GM21381 (cell line): ENCODE measurements around the gene NABP1.
"Not testable (repeated sequence)": the region's sequence is repeated elsewhere in the genome, so short reads cannot be mapped to it uniquely, and the experiment has no call there.

Experiments used
- ATAC-seq: cut with Tn5 transposase; IDR thresholded peaks from one replicate; pipeline ENCODE4 v1.9.1; 2021; ENCODE audit warnings: mild to moderate bottlenecking, moderate library complexity; ENCODE audit not compliant: unreplicated experiment

The NABP1 gene

GRCh38 chr2:191677646-191678436 is at the start of gene NABP1:
Gene NABP1 (plus strand): TSS chr2:191678136. CDS start chr2:191678615, 479 bp downstream.
- ATAC-seq: peak; percentile 68

- no peak for ATAC-seq
These were observed 48.9 kb upstream of the NABP1 start for GRCh38 chr2:191629001-191629453.

- ATAC-seq: no peak
These were observed 47.8 kb upstream of the NABP1 start for GRCh38 chr2:191629976-191630712.

DNA sequence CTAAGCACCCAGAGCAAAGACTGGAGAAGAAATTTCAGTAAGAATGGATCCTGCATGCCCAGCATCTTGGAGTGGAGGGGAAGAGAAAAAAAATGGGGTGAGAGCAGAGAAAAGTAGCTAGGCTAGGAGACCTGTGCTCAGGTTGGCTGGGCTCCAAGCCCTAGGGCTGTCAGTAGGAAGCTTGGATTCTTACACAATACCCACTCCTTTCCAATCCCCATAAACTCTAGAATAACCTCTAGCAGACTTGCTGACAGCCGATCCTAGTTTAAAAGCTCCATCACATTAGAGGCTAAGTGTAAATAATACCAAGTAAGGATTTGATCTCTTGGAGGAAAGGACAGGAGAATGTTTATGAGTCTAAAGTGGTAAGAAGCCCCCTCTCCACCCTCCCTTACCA is 46.2 kb upstream of the NABP1 start:
- no peak for ATAC-seq

DNA sequence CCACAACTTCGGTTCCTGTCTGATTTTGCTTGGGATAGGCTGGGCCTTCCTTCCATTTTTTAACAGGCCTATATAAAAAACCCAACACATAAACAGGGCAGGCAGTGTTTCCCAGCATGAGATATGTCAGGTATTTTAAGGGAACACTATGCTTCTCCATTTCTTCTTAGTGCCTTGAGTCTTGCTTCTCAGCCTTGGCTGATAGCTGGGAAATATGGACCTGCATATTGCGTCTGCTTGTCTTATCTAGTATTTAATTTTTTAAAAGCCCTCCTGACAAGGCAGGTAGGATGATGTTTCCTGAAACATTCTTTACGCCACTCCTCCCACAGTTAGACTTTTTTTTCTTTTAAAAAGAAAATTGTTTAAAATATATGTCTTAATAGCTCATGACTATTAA is 45.5 kb upstream of the NABP1 start:
- ATAC-seq: no peak

DNA sequence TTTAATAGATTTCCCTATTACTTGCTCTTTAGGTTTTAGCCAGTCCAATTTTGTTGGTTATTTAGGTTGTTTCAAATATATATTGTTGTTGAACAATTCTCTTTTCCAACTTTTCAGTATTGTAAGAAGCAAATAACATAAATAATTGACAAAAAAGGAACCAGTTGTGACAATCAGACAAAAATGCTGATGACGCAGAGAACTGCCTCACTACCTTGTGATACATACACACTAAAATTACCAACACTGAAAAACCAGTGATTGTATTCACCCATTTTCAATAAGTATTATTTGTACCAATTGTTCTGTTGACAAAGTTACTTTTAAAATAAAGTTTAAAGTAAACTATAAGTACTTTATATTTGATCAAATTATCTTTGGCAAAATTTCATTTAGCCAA is 43.1 kb upstream of the NABP1 start:
- ATAC-seq: no peak

DNA sequence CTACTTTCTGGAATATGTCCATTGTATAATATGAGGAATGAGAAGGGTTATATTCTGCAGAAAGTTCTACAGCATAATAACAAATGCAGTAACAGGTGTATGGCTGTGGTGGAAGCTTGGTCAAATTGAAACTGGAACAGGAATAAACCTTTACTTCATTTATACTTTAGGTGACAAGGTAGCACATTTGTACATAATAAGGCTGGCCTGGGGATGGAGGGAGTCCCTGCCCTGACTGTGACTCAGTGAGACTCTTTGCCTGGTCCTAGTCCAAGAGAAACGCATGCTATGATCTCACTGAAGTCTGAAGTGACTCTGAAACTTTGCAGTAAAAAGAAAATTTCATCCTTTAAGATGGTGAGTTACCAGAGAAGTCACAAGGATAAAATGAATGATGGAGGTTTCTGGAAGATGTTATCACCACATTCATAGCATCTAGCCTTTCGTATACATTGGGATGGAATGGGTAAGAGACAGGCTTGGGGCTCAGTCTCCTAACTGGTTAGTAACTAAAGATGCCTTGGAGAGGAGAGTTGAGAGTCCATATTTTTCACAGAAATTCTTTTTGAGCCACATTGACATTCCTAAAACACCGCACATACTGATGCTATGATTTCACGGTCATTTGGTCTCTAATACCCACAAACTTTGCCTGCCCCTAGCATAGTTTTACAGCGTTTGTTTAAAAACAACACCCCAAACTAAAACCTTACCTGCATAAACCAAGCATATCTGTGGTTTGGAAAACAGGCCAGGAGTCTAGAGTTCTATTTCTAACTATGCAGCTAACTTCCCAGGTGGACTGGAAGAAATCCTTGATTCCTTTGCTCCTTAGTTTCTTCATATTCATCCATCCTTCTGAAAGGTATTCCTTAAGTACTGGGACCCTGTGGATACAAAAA is 42.4 kb upstream of the NABP1 start:
- peak; percentile 83 for ATAC-seq

GRCh38 chr2:191636235-191636543 is 41.7 kb upstream of the NABP1 start:
- no peak for ATAC-seq

DNA sequence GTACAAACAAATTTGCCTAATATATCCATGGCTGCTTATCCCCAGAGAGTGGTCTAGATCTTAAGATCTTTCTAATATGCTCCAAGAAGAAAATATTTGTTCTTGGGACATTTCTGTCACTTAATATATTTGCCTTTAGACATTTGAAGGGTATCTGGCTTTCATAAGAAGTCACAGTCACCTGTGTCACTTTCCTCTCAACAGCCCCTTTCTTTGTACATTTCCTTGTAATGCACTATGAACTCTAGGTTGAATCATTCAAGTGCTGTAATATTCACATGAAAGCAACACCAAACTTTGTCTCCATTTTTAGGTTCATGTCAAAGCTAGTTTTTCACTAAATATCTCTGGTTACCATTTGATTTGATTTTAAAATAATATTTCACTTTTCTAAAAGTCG is 41.4 kb upstream of the NABP1 start:
- no peak for ATAC-seq

- peak; percentile 56 for ATAC-seq
These were observed 40.5 kb upstream of the NABP1 start for GRCh38 chr2:191637182-191638078.

DNA sequence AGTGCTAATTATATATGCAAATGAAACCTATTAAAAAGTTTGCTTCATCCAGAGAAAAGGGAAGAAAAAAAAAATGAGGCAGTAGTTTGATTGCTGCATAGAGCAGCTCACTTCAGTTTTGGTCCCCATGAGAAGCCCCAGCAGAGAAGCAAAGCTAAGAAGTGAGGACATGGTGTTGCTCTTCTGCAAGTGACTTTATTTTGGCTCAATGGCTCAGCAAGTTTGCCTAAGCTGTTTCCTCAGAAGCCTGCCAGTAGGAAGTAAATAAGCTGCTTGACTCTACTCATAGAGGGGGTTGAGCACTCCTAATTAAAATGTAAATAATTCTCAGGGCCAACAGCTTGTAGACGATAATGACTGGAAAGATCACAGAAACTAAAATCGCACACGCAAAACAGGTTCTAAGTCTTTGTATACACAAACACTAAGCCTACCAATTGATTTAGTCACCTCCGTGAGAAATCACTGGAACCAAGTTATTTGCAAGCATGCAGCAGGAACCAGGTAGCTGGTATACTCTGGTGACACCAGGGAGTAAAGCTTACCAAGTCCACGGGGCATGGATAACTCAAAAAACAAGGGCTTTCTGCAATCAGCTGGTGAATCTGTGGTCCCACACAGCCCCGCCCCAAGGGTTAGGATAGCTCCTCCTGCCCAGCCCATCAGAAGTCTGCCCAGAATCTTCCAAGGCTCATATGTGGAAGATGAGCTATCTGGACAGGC is 39.7 kb upstream of the NABP1 start:
- ATAC-seq: no peak

DNA sequence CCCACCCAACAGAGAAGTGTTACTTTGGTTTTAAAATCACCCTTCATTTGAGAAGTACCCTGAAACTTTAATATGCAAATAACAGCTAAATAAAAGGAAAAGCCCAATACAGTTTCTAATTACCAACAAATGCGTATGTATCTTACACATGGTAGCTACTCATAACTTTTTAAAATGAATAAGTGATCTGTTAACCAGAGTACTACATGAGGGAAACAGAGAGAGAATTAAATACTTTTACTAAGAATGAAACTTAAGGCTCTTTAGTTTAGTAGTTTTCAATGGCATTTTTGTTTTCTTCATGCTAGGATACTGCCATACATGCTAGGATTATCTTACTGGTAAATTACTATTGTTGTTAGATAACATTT is 39.1 kb upstream of the NABP1 start:
- no peak for ATAC-seq

- ATAC-seq: no peak
These were observed 36.3 kb upstream of the NABP1 start for GRCh38 chr2:191641609-191642008.

DNA sequence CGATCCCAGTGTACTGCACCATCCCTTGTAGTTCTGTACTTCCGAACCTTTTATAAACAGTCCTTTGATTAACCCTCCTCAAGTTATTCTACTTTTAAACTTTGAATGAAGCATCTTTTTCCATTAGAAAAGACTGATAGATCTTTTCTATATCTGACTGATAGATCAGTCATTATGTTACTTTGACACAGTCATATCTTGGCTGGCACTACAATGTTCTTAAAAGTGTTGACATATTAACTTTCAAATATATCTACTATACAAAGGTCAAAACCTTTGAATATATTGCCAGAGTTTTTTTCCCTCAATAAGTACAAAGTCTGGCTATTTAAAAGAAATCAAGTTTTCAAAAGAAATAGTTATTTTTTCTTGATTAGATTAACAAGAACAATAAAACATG is 35.4 kb upstream of the NABP1 start:
- no peak for ATAC-seq

- ATAC-seq: no peak
These were observed 34.5 kb upstream of the NABP1 start for GRCh38 chr2:191643429-191643828.

DNA sequence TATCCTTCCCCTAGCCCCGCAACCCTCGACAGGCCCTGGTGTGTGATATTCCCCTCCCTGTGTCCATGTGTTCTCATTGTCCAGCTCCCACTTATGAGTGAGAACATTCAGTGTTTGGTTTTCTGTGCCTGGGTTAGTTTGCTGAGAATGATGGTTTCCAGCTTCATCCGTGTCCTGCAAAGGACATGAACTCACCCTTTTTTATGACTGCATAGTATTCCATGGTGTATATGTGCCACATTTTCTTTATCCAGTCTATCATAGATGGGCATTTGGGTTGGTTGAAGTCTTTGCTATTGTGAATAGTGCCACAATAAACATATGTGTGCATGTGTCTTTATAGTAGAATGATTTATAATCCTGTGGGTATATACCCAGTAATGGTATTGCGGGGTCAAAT is 33.3 kb upstream of the NABP1 start:
- ATAC-seq: not testable (repeated sequence)

- no peak for ATAC-seq
These were observed 32.9 kb upstream of the NABP1 start for GRCh38 chr2:191645032-191645431.

DNA sequence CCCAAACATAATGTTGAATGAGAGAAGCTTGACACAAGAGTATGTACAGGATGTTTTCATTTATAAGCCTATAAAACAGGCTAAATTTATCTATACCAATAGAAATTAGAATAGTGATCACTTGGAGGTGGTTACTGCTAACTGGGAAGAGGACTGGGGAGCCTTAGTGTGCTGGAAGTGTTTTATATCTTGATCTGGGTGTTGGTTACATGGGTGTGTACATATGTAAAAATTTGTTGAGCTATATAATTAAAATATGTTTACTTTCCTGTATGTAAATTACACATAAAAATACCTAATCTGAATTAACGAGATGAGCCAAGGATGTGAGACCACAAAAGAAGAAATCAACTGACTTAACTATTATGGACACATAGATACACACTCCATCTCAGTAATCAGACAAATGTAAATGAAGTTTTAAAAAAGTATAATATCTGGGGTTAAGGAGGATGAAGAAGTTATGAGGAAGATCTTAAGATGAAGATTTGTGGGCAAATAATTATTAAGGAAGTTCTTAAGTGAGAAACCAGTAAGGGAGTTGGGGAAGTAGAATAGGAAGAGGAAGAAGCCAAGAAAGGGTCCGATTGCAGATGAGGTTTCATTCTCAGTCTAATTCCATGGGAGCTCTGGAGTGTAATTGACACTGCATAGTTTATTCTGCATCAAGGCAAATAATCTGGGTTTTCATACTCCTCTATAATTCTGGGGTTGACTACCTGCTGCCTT is 32.3 kb upstream of the NABP1 start:
- ATAC-seq: no peak
